GM15510 (cell line): ENCODE data around the gene TMEM14B.

Experiments used
- POLR2A ChIP-seq: IDR thresholded peaks from 3 replicates; pipeline ENCODE4 v1.6.1; 2011; ENCODE audit warnings: borderline replicate concordance; ENCODE audit not compliant: insufficient read length; ENCODE audit errors: extremely low read depth

The TMEM14B gene

GRCh38 chr6:10791673-10792072, 44.1 kb downstream of the TMEM14B start:
- no peak for TF ChIP-seq POLR2A

GRCh38 chr6:10792101-10792500, 44.5 kb downstream of the TMEM14B start:
- no peak for TF ChIP-seq POLR2A

GRCh38 chr6:10793035-10793434, 45.4 kb downstream of the TMEM14B start:
- TF ChIP-seq POLR2A, result no peak

GRCh38 chr6:10793695-10794094, 46.1 kb downstream of the TMEM14B start:
- TF ChIP-seq POLR2A, result no peak

GRCh38 chr6:10794239-10794638, 46.6 kb downstream of the TMEM14B start:
- no peak for TF ChIP-seq POLR2A

GRCh38 chr6:10800810-10801209, 53.2 kb downstream of the TMEM14B start:
- TF ChIP-seq POLR2A, result no peak

GRCh38 chr6:10801224-10801848, 53.7 kb downstream of the TMEM14B start:
- no peak for TF ChIP-seq POLR2A
